ENCODE data around the gene RAD51B. TPM values are rescaled to one million over a fixed set of nuclear protein-coding genes. Genes with fewer than 3 reads are reported as not detected.

The RAD51B gene
- total RNA-seq, 1 experiment from 2014 or later = 16.7 TPM

GRCh38 chr14:68590201-68590522 lies 770.6 kb downstream of the RAD51B start:
- peaks cover 33% of the 10 kb centered on the region; the same call in 1 of the 2 replicates for H3K4me1 ChIP-seq (ENCODE audit: insufficient read depth, low read length)

More at GRCh38 chr14:68590201-68590522, 770.6 kb downstream of the RAD51B start:
- TF ChIP-seq CTCF (conservative IDR thresholded peaks at IDR 0.05) = no peak
- Histone ChIP-seq H3T11ph (ENCODE audit: low read length) (no peak overlapping the region), H3K79me2 (ENCODE audit: insufficient read depth, low read length) (no peaks in the 10 kb centered on the region; the same call in 1 of the 2 replicates), H3K4me2 (ENCODE audit: insufficient read depth, insufficient read length, low read length) (no peak overlapping the region), H4K20me1 (ENCODE audit: control insufficient read depth, insufficient read depth, insufficient read length) (no peaks in the 10 kb centered on the region), H3K9me3 (ENCODE audit: control insufficient read depth, low read depth, low read length) (no peaks in the 10 kb centered on the region), H2BK20ac (ENCODE audit: low read depth, low read length, poor library complexity, severe bottlenecking) (no peak overlapping the region), H2AFZ (ENCODE audit: low read length) (no peak overlapping the region), H2BK5ac (ENCODE audit: insufficient read length, low read length) (no peak overlapping the region), H3K79me1 (ENCODE audit: insufficient read depth, low read depth, low read length, poor library complexity, severe bottlenecking) (no peaks in the 10 kb centered on the region), H3K56ac (ENCODE audit: insufficient read length, low read depth, low read length) (no peak overlapping the region), H2BK12ac (ENCODE audit: insufficient read length, low read depth, low read length) (no peak overlapping the region), H3K14ac (ENCODE audit: insufficient read depth, low read length) (no peak overlapping the region), H4K91ac (ENCODE audit: insufficient read length, low read depth, low read length) (no peak overlapping the region), H3K23me2 (ENCODE audit: insufficient read length, low read depth, low read length, poor library complexity, severe bottlenecking) (no peaks in the 10 kb centered on the region), H4K5ac (ENCODE audit: insufficient read length, low read depth, low read length) (no peak overlapping the region), H3K27me3 (ENCODE audit: insufficient read depth, low read length) (no peaks in the 10 kb centered on the region), H3K4ac (ENCODE audit: low read depth, low read length) (no peak overlapping the region), H3K23ac (ENCODE audit: insufficient read length, low read depth, low read length) (no peak overlapping the region), H2BK15ac (ENCODE audit: low read depth, low read length) (no peak overlapping the region), H4K8ac (replicated peaks; ENCODE audit: insufficient read length, low read depth, low read length) (no peak overlapping the region), H2BK120ac (ENCODE audit: low read depth, low read length, poor library complexity, severe bottlenecking) (no peak overlapping the region), H3K27ac (ENCODE audit: insufficient read length, low read depth, low read length) (no peak overlapping the region), H3K18ac (ENCODE audit: insufficient read length, low read depth, low read length) (no peak overlapping the region), H3K9ac (ENCODE audit: extremely low read depth, insufficient read length, low read length) (no peak overlapping the region), H2AK5ac (ENCODE audit: insufficient read length, low read length) (no peak overlapping the region)
- Mint-ChIP-seq H3K9me3 (no peaks in the 10 kb centered on the region; a peak in 1 of 5 replicates), H3K27me3 (ENCODE audit: low read depth) (peaks cover 2% of the 10 kb centered on the region), H3K36me3 (ENCODE audit: insufficient read depth in 1 of 3, low read depth in 3 of 3) (no peaks in the 10 kb centered on the region; a peak in 1 of 7 replicates), H3K4me3 (no peak overlapping the region), H3K27ac (no peak overlapping the region), H3K4me1 (peaks cover 69 to 71% of the 10 kb centered on the region in 2 experiments)
- DNase-seq = no peak
- WGBS (ENCODE audit: extremely low coverage, insufficient read length, low lambda C conversion rate) = no CpG with 5 or more reads among the region's 3 CpGs
